Measurements from ENCODE around the gene ECE2.

The ECE2 gene

GRCh38 chr3:184300378-184300720, 24.5 kb downstream of the ECE2 start:
- TF ChIP-seq, protein P1, sequence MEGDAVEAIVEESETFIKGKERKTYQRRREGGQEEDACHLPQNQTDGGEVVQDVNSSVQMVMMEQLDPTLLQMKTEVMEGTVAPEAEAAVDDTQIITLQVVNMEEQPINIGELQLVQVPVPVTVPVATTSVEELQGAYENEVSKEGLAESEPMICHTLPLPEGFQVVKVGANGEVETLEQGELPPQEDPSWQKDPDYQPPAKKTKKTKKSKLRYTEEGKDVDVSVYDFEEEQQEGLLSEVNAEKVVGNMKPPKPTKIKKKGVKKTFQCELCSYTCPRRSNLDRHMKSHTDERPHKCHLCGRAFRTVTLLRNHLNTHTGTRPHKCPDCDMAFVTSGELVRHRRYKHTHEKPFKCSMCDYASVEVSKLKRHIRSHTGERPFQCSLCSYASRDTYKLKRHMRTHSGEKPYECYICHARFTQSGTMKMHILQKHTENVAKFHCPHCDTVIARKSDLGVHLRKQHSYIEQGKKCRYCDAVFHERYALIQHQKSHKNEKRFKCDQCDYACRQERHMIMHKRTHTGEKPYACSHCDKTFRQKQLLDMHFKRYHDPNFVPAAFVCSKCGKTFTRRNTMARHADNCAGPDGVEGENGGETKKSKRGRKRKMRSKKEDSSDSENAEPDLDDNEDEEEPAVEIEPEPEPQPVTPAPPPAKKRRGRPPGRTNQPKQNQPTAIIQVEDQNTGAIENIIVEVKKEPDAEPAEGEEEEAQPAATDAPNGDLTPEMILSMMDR (conservative IDR thresholded peaks at IDR 0.05; ENCODE audit: low read depth, low read length) = no peak
- peaks cover 25% of the 10 kb centered on the region; the same call in 1 of the 2 replicates for H3K36me3 ChIP-seq (ENCODE audit: insufficient read depth)
- peak overlapping the region; percentile 100 for H3K4me2 ChIP-seq
- H3K27me3 ChIP-seq (ENCODE audit: insufficient read depth, low read depth) = no peaks in the 10 kb centered on the region
- no peak overlapping the region for H3K27ac ChIP-seq
- H2AFZ ChIP-seq (ENCODE audit: low read depth) = no peak overlapping the region
- no peaks in the 10 kb centered on the region for H4K20me1 ChIP-seq (ENCODE audit: insufficient read depth)
- no peak overlapping the region for H3K9ac ChIP-seq
- H3K4me3 ChIP-seq (IDR thresholded peaks at IDR 0.05; ENCODE audit: insufficient read depth, low read depth, low read length) = no peak overlapping the region
- peaks cover 27% of the 10 kb centered on the region for H3K79me2 ChIP-seq (ENCODE audit: insufficient read depth, low read depth)
- H3K4me1 ChIP-seq (ENCODE audit: low read depth, poor library complexity, severe bottlenecking) = peaks cover 12% of the 10 kb centered on the region

DNA sequence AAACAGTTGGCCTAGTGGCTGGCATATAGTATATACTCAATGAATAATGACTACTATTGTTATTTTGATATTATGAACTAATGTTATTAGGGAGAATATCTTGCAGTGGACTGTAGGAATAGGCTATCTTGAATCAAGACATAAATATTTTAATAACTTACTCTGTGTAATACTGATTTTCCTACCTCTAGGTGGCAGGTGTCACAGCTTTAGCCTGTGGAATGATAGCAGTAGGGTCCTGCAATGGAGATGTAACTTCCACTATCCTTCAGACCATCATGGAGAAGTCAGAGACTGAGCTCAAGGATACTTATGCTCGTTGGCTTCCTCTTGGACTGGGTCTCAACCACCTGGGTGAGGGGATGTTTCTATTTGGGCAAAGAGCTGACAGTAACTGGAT, 29.8 kb downstream of the ECE2 start:
- Histone ChIP-seq H3K36me3 (ENCODE audit: insufficient read depth) (peaks cover 33% of the 10 kb centered on the region; the same call in 1 of the 2 replicates), H2AFZ (ENCODE audit: low read depth) (no peak overlapping the region), H3K79me2 (ENCODE audit: insufficient read depth, low read depth) (peaks cover 14% of the 10 kb centered on the region), H3K27ac (no peak overlapping the region), H3K9ac (no peak overlapping the region), H3K4me1 (ENCODE audit: low read depth, poor library complexity, severe bottlenecking) (peaks cover 4% of the 10 kb centered on the region), H4K20me1 (ENCODE audit: insufficient read depth) (no peaks in the 10 kb centered on the region), H3K27me3 (ENCODE audit: insufficient read depth, low read depth) (no peaks in the 10 kb centered on the region), H3K4me3 (IDR thresholded peaks at IDR 0.05; ENCODE audit: insufficient read depth, low read depth, low read length) (no peak overlapping the region), H3K4me2 (no peak overlapping the region)
- TF ChIP-seq, protein P1 (conservative IDR thresholded peaks at IDR 0.05; ENCODE audit: low read depth, low read length) = peak; percentile 53; the same call in 1 of the 2 replicates

- Histone ChIP-seq H3K4me3 (IDR thresholded peaks at IDR 0.05; ENCODE audit: insufficient read depth, low read depth, low read length) (no peak overlapping the region), H3K4me2 (no peak overlapping the region), H3K9ac (no peak overlapping the region), H3K36me3 (ENCODE audit: insufficient read depth) (peaks cover 32% of the 10 kb centered on the region; the same call in 1 of the 2 replicates), H3K79me2 (ENCODE audit: insufficient read depth, low read depth) (peaks cover 6% of the 10 kb centered on the region; the same call in 1 of the 2 replicates), H4K20me1 (ENCODE audit: insufficient read depth) (no peaks in the 10 kb centered on the region), H3K27ac (no peak overlapping the region), H2AFZ (ENCODE audit: low read depth) (no peak overlapping the region), H3K4me1 (ENCODE audit: low read depth, poor library complexity, severe bottlenecking) (no peaks in the 10 kb centered on the region), H3K27me3 (ENCODE audit: insufficient read depth, low read depth) (no peaks in the 10 kb centered on the region)
- TF ChIP-seq, protein P1 (conservative IDR thresholded peaks at IDR 0.05; ENCODE audit: low read depth, low read length) = no peak
Measured at GRCh38 chr3:184306341-184306972, 30.6 kb downstream of the ECE2 start.

DNA sequence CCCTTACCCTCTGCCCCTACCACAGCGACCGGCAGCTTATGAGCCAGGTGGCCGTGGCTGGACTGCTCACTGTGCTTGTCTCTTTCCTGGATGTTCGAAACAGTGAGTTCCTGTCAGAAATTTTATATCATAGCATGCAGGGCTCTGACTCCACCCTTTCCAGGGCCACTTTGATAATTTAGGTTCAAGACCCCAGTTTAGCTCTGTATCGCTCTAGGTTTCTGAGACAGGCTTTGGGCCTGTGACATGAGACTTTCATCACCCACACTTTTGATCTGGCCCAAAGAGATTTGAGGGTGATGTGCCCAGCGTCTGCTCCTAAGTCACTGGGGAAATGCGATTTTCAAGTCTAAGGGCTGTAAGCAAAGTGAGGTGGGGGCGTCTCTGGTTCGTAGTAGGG, 32.1 kb downstream of the ECE2 start:
- H3K4me1 ChIP-seq (ENCODE audit: low read depth, poor library complexity, severe bottlenecking) = no peaks in the 10 kb centered on the region
- H3K4me3 ChIP-seq (IDR thresholded peaks at IDR 0.05; ENCODE audit: insufficient read depth, low read depth, low read length) = no peak overlapping the region
- H3K27me3 ChIP-seq (ENCODE audit: insufficient read depth, low read depth) = no peaks in the 10 kb centered on the region
- no peaks in the 10 kb centered on the region for H4K20me1 ChIP-seq (ENCODE audit: insufficient read depth)
- H3K27ac ChIP-seq = no peak overlapping the region
- peaks cover 23% of the 10 kb centered on the region; the same call in 1 of the 2 replicates for H3K36me3 ChIP-seq (ENCODE audit: insufficient read depth)
- TF ChIP-seq, protein P1 (conservative IDR thresholded peaks at IDR 0.05; ENCODE audit: low read depth, low read length) = no peak
- no peak overlapping the region for H3K4me2 ChIP-seq
- no peaks in the 10 kb centered on the region for H3K79me2 ChIP-seq (ENCODE audit: insufficient read depth, low read depth)
- no peak overlapping the region for H3K9ac ChIP-seq
- H2AFZ ChIP-seq (ENCODE audit: low read depth) = no peak overlapping the region

Measured in KMS-11 (cell line).